ENCODE measurements around the gene TPCN2. TPM values are rescaled to one million over a fixed set of nuclear protein-coding genes. Genes with fewer than 3 reads are reported as not detected.

Gene TPCN2
- total RNA-seq, 1 donor from 2014 or later, result 4.5 TPM

DNA sequence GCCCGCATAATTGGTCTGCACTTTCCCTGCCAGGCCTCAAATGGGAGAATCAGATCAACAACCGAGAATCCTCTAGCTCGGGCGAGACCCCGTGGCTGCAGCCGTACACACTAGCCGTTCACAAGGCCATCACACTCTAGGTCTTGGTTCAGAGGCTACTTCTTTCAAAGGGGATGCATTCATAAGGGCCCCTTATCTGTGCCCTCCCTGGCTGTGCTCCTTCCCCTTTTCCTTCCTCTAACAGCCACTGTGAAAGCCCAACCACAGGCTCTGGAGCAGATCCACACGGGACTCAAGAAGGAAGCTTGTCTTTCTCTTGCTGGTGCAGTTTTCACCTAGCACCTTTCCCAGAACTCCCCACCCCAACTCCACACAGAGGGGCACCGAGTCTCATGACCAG is 131.5 kb downstream of the TPCN2 start:
- H3K36me3 ChIP-seq (ENCODE audit: control insufficient read depth, insufficient read depth, low read length), result no peaks in the 10 kb centered on the region
- DNase-seq (ENCODE audit: low read depth) (no peak), FAIRE-seq (no peak)
- H3K27me3 ChIP-seq (ENCODE audit: control insufficient read depth, insufficient read depth, low read length), result no peaks in the 10 kb centered on the region
- no peak overlapping the region for H3K4me3 ChIP-seq (ENCODE audit: low read depth, low read length)
- TF ChIP-seq, protein P1, sequence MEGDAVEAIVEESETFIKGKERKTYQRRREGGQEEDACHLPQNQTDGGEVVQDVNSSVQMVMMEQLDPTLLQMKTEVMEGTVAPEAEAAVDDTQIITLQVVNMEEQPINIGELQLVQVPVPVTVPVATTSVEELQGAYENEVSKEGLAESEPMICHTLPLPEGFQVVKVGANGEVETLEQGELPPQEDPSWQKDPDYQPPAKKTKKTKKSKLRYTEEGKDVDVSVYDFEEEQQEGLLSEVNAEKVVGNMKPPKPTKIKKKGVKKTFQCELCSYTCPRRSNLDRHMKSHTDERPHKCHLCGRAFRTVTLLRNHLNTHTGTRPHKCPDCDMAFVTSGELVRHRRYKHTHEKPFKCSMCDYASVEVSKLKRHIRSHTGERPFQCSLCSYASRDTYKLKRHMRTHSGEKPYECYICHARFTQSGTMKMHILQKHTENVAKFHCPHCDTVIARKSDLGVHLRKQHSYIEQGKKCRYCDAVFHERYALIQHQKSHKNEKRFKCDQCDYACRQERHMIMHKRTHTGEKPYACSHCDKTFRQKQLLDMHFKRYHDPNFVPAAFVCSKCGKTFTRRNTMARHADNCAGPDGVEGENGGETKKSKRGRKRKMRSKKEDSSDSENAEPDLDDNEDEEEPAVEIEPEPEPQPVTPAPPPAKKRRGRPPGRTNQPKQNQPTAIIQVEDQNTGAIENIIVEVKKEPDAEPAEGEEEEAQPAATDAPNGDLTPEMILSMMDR (IDR thresholded peaks at IDR 0.05; ENCODE audit: insufficient read depth, low read length, severe bottlenecking), result no peak

DNA sequence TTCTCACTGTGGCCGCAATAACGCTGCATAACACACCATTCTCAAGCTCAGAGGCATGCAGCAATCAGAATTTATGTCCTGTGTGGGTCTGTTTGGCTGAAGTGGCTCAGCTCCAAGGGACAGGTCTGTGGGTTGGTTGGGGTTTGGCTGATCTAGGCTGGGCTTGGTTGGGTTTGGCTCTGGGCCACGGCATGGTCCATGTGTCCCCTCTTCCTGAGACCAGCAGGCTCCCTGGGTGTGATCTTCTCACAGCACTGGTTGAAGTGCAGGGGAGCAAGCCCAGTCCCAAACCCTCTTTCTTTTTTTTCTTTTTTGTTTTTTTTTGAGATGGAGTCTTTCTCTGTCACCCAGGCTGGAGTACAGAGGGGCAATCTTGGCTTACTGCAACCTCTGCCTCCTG is 132.0 kb downstream of the TPCN2 start:
- Histone ChIP-seq H3K4me3 (ENCODE audit: low read depth, low read length) (no peak overlapping the region), H3K36me3 (ENCODE audit: control insufficient read depth, insufficient read depth, low read length) (no peaks in the 10 kb centered on the region), H3K27me3 (ENCODE audit: control insufficient read depth, insufficient read depth, low read length) (no peaks in the 10 kb centered on the region)
- no peak for DNase-seq (ENCODE audit: low read depth)
- no peak for FAIRE-seq
- TF ChIP-seq, protein P1 (IDR thresholded peaks at IDR 0.05; ENCODE audit: insufficient read depth, low read length, severe bottlenecking), result no peak

DNA sequence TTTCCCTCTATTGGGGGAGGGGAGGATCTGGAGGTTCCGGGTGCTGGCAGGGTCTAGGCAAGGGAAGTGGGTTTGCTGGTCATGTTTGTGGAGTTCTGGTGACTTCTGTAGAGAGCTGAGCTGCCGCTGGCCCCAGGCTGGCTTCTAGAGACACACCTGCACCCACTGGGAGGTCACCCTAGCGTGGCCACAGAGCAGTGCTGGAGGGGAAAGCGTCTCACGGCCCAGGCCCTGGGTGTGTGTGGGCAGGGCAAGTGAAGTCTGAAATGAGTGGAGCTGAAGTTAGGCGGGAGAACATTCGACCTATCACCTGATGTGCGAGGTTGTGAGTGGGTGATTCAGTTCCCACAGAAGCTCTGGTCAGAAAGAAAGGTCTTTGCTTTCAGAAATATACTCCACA is 134.9 kb downstream of the TPCN2 start:
- peaks cover 2% of the 10 kb centered on the region for H3K27me3 ChIP-seq (ENCODE audit: control insufficient read depth, insufficient read depth, low read length)
- no peaks in the 10 kb centered on the region for H3K36me3 ChIP-seq (ENCODE audit: control insufficient read depth, insufficient read depth, low read length)
- peak; percentile 75 for FAIRE-seq
- H3K4me3 ChIP-seq (ENCODE audit: low read depth, low read length), result no peak overlapping the region
- TF ChIP-seq, protein P1 (IDR thresholded peaks at IDR 0.05; ENCODE audit: insufficient read depth, low read length, severe bottlenecking), result no peak
- DNase-seq (ENCODE audit: low read depth), result no peak

Other genes starting within 250 kb of the TPCN2 start
- gene CPT1A, start 207.0 kb upstream of the TPCN2 start, total RNA-seq, result 29.2 and 35.3 TPM in 2 replicates
- gene MRPL21, start 145.1 kb upstream of the TPCN2 start, total RNA-seq, result 50.8 and 65.0 TPM in 2 replicates
- gene IGHMBP2, start 145.0 kb upstream of the TPCN2 start, total RNA-seq, result 8.7 and 10.2 TPM in 2 replicates
- not detected in 2 replicates for gene MRGPRD, start 67.9 kb upstream of the TPCN2 start, total RNA-seq
- gene MRGPRF, start 35.7 kb upstream of the TPCN2 start, total RNA-seq, result 0.53 TPM in 1 of 2 replicates, not detected in the other
- gene SMIM38, start 107.0 kb downstream of the TPCN2 start, total RNA-seq, result 0.26 and 0.38 TPM in 2 replicates
- gene MYEOV, start 245.2 kb downstream of the TPCN2 start, total RNA-seq, result 0.26 and 0.38 TPM in 2 replicates

Measured in bronchial epithelial cell (primary cell).